GM10266 (cell line): ENCODE results near the gene SHROOM1.

Experiments used
- DNase-seq: peaks from one replicate; pipeline ENCODE4 v3.0.0; 2012; ENCODE audit errors: extremely low spot score
- TF ChIP-seq, protein P1 (sequence below): IDR thresholded peaks from 2 replicates; pipeline ENCODE4 v1.5.1; 2012; ENCODE audit warnings: mild to moderate bottlenecking, low read depth; ENCODE audit not compliant: control insufficient read depth, insufficient read depth; ENCODE audit errors: missing control alignments

The SHROOM1 gene

GRCh38 chr5:132839426-132840301 lies 9.2 kb upstream of the SHROOM1 start:
- no peak for DNase-seq
- TF ChIP-seq, protein P1, sequence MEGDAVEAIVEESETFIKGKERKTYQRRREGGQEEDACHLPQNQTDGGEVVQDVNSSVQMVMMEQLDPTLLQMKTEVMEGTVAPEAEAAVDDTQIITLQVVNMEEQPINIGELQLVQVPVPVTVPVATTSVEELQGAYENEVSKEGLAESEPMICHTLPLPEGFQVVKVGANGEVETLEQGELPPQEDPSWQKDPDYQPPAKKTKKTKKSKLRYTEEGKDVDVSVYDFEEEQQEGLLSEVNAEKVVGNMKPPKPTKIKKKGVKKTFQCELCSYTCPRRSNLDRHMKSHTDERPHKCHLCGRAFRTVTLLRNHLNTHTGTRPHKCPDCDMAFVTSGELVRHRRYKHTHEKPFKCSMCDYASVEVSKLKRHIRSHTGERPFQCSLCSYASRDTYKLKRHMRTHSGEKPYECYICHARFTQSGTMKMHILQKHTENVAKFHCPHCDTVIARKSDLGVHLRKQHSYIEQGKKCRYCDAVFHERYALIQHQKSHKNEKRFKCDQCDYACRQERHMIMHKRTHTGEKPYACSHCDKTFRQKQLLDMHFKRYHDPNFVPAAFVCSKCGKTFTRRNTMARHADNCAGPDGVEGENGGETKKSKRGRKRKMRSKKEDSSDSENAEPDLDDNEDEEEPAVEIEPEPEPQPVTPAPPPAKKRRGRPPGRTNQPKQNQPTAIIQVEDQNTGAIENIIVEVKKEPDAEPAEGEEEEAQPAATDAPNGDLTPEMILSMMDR = no peak

- DNase-seq = no peak
- TF ChIP-seq, protein P1 = no peak
These were observed 8.3 kb upstream of the SHROOM1 start for GRCh38 chr5:132838516-132839282.

DNA sequence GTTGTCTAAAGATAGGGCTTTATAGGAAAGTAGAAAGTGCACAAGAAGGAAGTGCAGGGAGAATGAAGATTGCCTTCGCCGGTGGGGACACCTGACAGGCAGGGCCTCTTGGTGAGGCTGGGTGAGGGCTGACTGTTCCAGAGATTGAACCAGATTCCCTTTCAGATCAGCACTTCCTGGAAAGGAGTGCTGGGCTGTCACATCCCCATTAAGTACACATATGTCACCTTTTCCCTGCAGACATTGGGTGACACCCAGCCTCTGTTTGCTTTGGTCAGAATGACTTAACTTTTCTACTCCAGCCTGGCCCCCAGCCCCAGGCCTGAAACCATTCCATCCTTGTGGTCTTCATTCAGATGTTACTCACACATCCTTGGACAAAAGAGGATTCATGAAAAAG lies 7.4 kb upstream of the SHROOM1 start:
- no peak for DNase-seq
- TF ChIP-seq, protein P1 = no peak

DNA sequence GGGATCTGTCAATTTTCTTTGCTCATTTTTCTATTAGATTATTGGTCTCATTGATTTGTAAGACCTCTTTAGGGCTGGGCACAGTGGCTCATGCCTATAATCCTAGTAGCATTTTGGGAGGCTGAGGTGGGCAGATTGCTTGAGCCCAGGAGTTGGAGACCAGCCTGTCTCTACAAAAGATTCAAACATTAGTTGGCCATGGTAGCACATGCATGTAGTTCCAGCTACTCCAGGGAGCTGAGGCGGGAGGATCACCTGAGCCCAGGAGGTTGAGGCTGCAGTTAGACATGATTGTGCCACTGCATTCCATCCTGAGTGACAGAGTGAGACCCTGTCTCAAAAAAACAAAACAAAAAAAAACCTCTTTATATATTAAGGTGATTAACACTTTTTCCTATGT lies 6.4 kb upstream of the SHROOM1 start:
- no peak for DNase-seq
- TF ChIP-seq, protein P1 = no peak

- no peak for DNase-seq
These were observed 3.6 kb upstream of the SHROOM1 start for GRCh38 chr5:132834057-132834456.

DNA sequence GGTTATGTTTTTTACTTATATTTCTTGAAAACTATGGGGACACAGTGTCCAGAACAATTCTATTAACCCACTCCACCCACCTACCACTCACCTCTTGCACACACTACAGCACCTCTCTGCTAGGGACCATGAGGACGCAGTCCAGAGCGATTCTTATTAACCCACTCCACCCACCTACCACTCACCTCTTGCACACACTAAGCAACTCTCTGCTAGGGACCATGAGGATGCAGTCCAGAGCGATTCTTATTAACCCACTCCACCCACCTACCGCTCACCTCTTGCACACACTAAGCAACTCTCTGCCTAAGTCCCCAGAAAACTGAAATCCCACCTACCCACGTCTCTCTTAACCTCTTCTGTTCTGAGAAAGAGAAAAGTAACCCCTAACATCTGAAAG lies 2.2 kb upstream of the SHROOM1 start:
- TF ChIP-seq, protein P1 = no peak
- no peak for DNase-seq

More at GRCh38 chr5:132834057-132834456, 3.6 kb upstream of the SHROOM1 start:
- TF ChIP-seq, protein P1 = no peak
